ENCODE results near the gene IL12RB1. TPM values are rescaled to one million over a fixed set of nuclear protein-coding genes. Genes with fewer than 3 reads are reported as not detected.

The IL12RB1 gene
- 1 to 10 TPM in 3 of 4 donors, under 1 TPM in 1; 0.15 to 3.5 (median 1.5) TPM for total RNA-seq

DNA sequence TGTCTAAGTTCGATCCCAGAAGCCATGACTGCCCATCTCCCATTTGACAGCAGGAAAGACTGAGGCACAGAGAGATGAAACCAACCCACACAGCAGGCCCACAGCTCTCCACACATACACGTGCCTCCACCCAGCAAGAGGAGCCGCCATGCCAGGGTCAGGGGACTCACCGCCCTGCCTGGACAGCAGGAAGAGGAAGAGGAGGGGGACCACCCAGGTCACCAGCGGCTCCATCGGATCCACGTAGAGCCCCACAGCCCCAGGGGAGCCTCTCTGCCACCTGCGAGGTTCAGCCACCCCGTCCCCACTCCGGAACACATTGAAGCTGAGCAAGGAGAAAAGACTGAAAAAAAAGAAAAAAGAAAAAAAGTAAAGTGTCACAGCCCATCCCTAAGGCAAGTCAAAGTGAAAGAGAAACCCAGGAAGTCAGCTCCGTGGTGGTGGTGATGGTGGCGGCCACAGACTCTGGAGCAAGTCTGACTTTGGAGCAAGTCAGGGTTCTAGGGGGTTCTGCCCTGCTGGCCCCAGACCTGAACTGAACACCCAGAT is at the start of gene IL12RB1:
Gene IL12RB1, minus strand, starts transcription at position 345 of the 549 bp plus-strand sequence. Its CDS starts 111 bp downstream, at position 234.
- ATAC-seq, result no peak
- Histone ChIP-seq H3K27me3 (peaks cover 28% of the 10 kb centered on the region), H3K36me3 (no peaks in the 10 kb centered on the region), H3K4me1 (peaks cover 0 to 13% (median 0%) of the 10 kb centered on the region in 3 donors), H3K9me3 (no peaks in the 10 kb centered on the region), H3K4me3 (peak within 1 kb of the TSS in 1 of 2 donors; percentile 37), H3K27ac (peak within 1 kb of the TSS in 2 of 4 donors; percentile 20 to 40)
- WGBS, 2 donors (ENCODE audit: low coverage in 1 of 2), result 38 to 55% methylated on average over 4 of the region's 12 CpGs
- TF ChIP-seq, protein P1, sequence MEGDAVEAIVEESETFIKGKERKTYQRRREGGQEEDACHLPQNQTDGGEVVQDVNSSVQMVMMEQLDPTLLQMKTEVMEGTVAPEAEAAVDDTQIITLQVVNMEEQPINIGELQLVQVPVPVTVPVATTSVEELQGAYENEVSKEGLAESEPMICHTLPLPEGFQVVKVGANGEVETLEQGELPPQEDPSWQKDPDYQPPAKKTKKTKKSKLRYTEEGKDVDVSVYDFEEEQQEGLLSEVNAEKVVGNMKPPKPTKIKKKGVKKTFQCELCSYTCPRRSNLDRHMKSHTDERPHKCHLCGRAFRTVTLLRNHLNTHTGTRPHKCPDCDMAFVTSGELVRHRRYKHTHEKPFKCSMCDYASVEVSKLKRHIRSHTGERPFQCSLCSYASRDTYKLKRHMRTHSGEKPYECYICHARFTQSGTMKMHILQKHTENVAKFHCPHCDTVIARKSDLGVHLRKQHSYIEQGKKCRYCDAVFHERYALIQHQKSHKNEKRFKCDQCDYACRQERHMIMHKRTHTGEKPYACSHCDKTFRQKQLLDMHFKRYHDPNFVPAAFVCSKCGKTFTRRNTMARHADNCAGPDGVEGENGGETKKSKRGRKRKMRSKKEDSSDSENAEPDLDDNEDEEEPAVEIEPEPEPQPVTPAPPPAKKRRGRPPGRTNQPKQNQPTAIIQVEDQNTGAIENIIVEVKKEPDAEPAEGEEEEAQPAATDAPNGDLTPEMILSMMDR (IDR thresholded peaks at IDR 0.05), result no peak
- TF ChIP-seq POLR2A (IDR thresholded peaks at IDR 0.05) (no peak), EP300 (IDR thresholded peaks at IDR 0.05) (no peak), POLR2AphosphoS5 (IDR thresholded peaks at IDR 0.05) (no peak)

DNA sequence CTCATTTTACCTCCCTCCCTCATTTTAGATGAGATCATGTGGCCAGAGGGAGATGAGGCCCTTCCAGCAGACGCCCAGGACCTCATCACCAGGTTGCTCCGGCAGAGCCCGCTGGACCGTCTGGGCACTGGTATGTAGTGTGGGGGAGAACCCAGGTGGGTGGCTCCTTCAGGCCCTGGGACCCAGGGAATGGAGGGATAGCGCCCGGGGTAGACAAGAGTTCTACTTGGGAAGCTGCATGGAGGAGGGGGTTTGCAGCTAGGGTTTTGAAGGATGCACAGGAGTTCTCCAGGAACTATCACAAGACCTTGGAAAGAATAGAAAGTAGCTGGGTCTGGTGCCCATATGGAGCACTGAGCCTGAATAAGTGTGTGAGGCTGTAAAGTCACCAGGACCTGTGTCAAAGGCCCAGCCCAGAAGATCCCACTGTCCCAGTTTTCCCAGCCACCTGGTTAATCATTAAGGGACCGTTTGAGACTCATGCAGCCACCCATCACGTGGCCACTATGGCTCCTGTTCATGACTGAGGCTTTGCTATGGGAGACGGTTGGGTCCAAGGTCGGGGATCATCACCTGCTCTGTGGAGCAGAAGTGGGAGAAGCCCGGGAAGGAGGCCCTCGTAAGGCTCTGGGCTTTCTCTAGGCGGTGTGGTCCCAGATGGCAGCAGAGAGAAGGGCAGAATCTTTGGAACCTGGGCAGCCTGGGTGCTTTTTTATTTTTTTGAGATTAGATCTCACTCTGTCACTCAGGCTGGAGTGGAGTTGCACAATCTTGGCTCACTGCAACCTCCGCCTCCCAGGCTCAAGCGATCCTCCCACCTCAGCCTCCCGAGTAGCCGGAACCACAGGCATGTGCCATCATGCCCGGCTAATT is 49.2 kb upstream of the IL12RB1 start:
- TF ChIP-seq POLR2AphosphoS5 (IDR thresholded peaks at IDR 0.05) (no peak), POLR2A (IDR thresholded peaks at IDR 0.05) (no peak), EP300 (IDR thresholded peaks at IDR 0.05) (no peak)
- TF ChIP-seq, protein P1 (IDR thresholded peaks at IDR 0.05), result no peak

DNA sequence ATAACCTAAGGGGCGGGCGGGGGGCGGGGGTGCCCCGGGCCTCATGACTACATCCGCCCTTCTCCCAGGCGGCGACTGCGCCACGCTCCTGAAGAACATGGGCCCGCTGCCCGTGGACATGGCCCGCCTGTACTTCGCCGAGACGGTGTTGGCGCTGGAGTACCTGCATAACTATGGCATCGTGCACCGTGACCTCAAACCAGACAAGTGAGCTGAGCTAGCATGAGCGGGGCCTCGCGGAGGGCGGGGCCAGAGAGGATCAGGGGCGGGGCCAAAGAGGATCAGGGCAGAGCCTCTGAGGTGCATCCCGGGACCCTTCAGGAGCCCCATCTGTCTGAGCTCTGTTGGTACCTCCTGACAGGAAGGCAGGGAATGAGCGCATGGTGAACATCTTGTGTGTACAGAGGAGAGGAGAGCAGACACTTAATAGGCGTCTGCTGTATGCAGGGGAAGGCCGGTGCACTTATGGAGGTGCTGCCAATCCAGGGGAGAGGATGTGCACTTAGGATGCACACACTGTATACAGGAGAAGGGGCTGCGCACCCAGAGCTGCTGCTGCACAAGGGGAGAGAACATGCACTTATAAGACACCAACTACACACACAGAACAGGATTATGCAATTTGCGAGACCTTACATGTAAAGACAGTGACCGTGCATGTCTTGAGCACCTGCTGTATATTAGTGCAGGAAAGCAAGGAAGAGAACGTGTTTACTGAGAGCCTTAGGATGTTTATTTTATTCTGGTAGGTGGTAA is 45.3 kb upstream of the IL12RB1 start:
- no peaks in the 10 kb centered on the region for H3K4me1 ChIP-seq
- H3K9me3 ChIP-seq, result no peaks in the 10 kb centered on the region
- H3K36me3 ChIP-seq, result peaks cover 0 to 98% of the 10 kb centered on the region in 2 donors
- no peak overlapping the region for H3K4me3 ChIP-seq
- ATAC-seq, result no peak
- no peak overlapping the region for H3K27ac ChIP-seq
- 80 to 83% methylated on average over 2 to 8 of the region's 31 CpGs for WGBS, 2 donors (ENCODE audit: low coverage in 1 of 2)
- H3K27me3 ChIP-seq, result no peaks in the 10 kb centered on the region
- TF ChIP-seq, protein P1 (IDR thresholded peaks at IDR 0.05), result no peak
- TF ChIP-seq EP300 (IDR thresholded peaks at IDR 0.05), result no peak

More for the DNA sequence above, 49.2 kb upstream of the IL12RB1 start:
- ATAC-seq, result no peak
- H3K36me3 ChIP-seq, result peaks cover 0 to 96% of the 10 kb centered on the region in 2 donors
- H3K27me3 ChIP-seq, result no peaks in the 10 kb centered on the region
- no peaks in the 10 kb centered on the region for H3K9me3 ChIP-seq
- WGBS, 2 donors (ENCODE audit: low coverage in 1 of 2), result 96% methylated on average over 3 of the region's 18 CpGs; no CpG with 5 or more reads in 1 of the 2 donors
- H3K27ac ChIP-seq, result no peak overlapping the region
- no peaks in the 10 kb centered on the region for H3K4me1 ChIP-seq
- H3K4me3 ChIP-seq, result no peak overlapping the region

DNA sequence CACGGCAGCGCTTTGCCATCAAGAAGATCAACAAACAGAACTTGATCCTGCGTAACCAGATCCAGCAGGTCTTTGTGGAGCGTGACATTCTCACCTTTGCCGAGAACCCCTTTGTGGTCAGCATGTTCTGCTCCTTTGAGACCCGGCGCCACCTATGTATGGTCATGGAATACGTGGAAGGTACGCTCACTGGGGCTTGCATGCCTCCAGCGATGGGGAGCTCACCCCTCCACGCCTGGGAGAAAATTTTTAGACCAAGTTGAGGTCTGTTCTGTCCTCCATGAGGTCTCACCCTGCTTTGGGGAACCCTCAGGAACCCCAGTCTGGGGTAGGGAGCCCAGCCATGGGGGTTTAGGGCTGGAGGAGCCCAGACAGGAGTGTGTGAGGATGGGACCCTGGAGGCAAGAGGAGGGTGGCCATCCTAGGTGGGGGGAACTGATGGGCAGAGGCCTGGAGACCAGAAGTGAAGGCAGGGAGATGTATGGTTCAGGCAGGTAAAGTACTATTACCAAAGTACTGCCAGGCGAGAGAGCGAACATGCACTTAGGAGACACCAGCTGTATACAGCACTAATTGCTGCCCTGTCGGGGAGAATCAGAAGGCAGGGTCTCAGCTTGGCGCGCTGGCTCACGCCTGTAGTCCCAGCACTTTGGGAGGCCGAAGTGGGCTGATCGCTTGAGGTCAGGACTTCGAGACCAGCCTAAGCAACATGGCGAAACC is 43.9 kb upstream of the IL12RB1 start:
- ATAC-seq, result no peak
- peaks cover 0 to 94% of the 10 kb centered on the region in 2 donors for H3K36me3 ChIP-seq
- H3K27ac ChIP-seq, result no peak overlapping the region
- no peaks in the 10 kb centered on the region for H3K9me3 ChIP-seq
- no peak overlapping the region for H3K4me3 ChIP-seq
- H3K4me1 ChIP-seq, result no peaks in the 10 kb centered on the region
- 20 to 91% methylated on average over 1 to 6 of the region's 21 CpGs for whole genome bisulfite sequencing, 2 donors (ENCODE audit: low coverage in 1 of 2)
- H3K27me3 ChIP-seq, result no peaks in the 10 kb centered on the region
- TF ChIP-seq POLR2A (IDR thresholded peaks at IDR 0.05) (no peak), POLR2AphosphoS5 (IDR thresholded peaks at IDR 0.05) (no peak)
- TF ChIP-seq, protein P1 (IDR thresholded peaks at IDR 0.05), result no peak

Measured in gastroesophageal sphincter (tissue), 4 donors.